Epidermal melanocyte (primary cell): ENCODE results near the gene MAN1A2.
"Not testable (repeated sequence)": the region's sequence is repeated elsewhere in the genome, so short reads cannot be mapped to it uniquely, and the experiment has no call there.

ENCODE experiments used
- DNase-seq: peaks from one replicate; pipeline ENCODE4 v3.0.0; 2011; ENCODE audit warnings: low spot score; ENCODE audit not compliant: insufficient read length

MAN1A2 gene

GRCh38 chr1:117396636-117397035 lies 29.4 kb downstream of the MAN1A2 start:
- DNase-seq, result no peak

- DNase-seq, result no peak
These were observed 31.7 kb downstream of the MAN1A2 start for GRCh38 chr1:117398957-117399356.

GRCh38 chr1:117401761-117402160 lies 34.5 kb downstream of the MAN1A2 start:
- DNase-seq, result no peak

GRCh38 chr1:117403597-117403996 lies 36.3 kb downstream of the MAN1A2 start:
- DNase-seq, result no peak

- DNase-seq, result no peak
These were observed 37.8 kb downstream of the MAN1A2 start for GRCh38 chr1:117405042-117405441.

GRCh38 chr1:117412472-117412871 lies 45.2 kb downstream of the MAN1A2 start:
- no peak for DNase-seq

GRCh38 chr1:117413412-117413811 lies 46.2 kb downstream of the MAN1A2 start:
- no peak for DNase-seq

- no peak for DNase-seq
These were observed 47.7 kb downstream of the MAN1A2 start for GRCh38 chr1:117414943-117415342.

- no peak for DNase-seq
These were observed 48.8 kb downstream of the MAN1A2 start for GRCh38 chr1:117416004-117416403.

- DNase-seq, result no peak
These were observed 49.4 kb downstream of the MAN1A2 start for GRCh38 chr1:117416546-117417125.

- DNase-seq, result no peak
These were observed 57.9 kb downstream of the MAN1A2 start for GRCh38 chr1:117425050-117425734.

GRCh38 chr1:117427297-117427696 lies 60.0 kb downstream of the MAN1A2 start:
- DNase-seq, result no peak

- DNase-seq, result no peak
These were observed 66.7 kb downstream of the MAN1A2 start for GRCh38 chr1:117433943-117434342.

- DNase-seq, result no peak
These were observed 69.3 kb downstream of the MAN1A2 start for GRCh38 chr1:117436513-117436912.

- DNase-seq, result no peak
These were observed 80.4 kb downstream of the MAN1A2 start for GRCh38 chr1:117447661-117448060.

- DNase-seq, result no peak
These were observed 85.0 kb downstream of the MAN1A2 start for GRCh38 chr1:117452216-117452615.

- no peak for DNase-seq
These were observed 86.7 kb downstream of the MAN1A2 start for GRCh38 chr1:117453958-117454357.

GRCh38 chr1:117458410-117458809 lies 91.2 kb downstream of the MAN1A2 start:
- DNase-seq, result not testable (repeated sequence)

GRCh38 chr1:117466761-117467160 lies 99.5 kb downstream of the MAN1A2 start:
- DNase-seq, result no peak

GRCh38 chr1:117467336-117467735 lies 100.1 kb downstream of the MAN1A2 start:
- DNase-seq, result no peak

GRCh38 chr1:117473063-117473462 lies 105.8 kb downstream of the MAN1A2 start:
- no peak for DNase-seq

- DNase-seq, result not testable (repeated sequence)
These were observed 108.2 kb downstream of the MAN1A2 start for GRCh38 chr1:117475495-117475894.

GRCh38 chr1:117479086-117479485 lies 111.8 kb downstream of the MAN1A2 start:
- DNase-seq, result no peak
